Stimulated activated CD8-positive, alpha-beta memory T cell treated with anti-CD3 and anti-CD28 coated beads, Interleukin-12 subunit alpha, Interleukin-12 subunit beta, amount 100 ng/mL, for 24 hours (primary cell): Measurements from ENCODE around the gene AFM.

ENCODE experiments used
- DNase-seq: peaks from one replicate; pipeline ENCODE4 v3.0.0-alpha.2; 2020; ENCODE audit errors: extremely low read depth

Gene AFM, protein sequence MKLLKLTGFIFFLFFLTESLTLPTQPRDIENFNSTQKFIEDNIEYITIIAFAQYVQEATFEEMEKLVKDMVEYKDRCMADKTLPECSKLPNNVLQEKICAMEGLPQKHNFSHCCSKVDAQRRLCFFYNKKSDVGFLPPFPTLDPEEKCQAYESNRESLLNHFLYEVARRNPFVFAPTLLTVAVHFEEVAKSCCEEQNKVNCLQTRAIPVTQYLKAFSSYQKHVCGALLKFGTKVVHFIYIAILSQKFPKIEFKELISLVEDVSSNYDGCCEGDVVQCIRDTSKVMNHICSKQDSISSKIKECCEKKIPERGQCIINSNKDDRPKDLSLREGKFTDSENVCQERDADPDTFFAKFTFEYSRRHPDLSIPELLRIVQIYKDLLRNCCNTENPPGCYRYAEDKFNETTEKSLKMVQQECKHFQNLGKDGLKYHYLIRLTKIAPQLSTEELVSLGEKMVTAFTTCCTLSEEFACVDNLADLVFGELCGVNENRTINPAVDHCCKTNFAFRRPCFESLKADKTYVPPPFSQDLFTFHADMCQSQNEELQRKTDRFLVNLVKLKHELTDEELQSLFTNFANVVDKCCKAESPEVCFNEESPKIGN

GRCh38 chr4:73481358-73481757, at the start of gene AFM:
Gene AFM, plus strand, starts transcription at chr4:73481745. Its CDS starts 31 bp downstream, at chr4:73481776.
- no peak for DNase-seq

GRCh38 chr4:73431813-73432168, 49.8 kb upstream of the AFM start:
- no peak for DNase-seq

- DNase-seq, result no peak
These were observed 49.2 kb upstream of the AFM start for GRCh38 chr4:73432169-73433000.

DNA sequence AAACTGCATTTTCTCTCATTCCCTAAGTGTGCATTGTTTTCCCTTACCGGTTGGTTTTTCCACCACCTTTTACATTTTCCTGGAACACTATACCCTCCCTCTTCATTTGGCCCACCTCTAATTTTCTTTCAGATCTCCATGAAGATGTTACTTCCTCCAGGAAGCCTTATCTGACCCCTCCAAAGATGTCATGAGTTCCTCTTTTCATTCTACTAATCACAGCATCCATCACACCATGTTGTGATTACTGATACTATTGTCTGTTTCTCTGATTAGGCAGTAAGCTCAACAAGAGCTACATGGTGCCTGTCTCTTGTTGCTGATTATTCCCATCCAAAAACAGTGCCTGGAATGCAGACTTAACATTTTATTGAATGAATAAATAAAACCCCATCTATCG, 48.4 kb upstream of the AFM start:
- no peak for DNase-seq

GRCh38 chr4:73434311-73434710, 47.2 kb upstream of the AFM start:
- no peak for DNase-seq

GRCh38 chr4:73435984-73436383, 45.6 kb upstream of the AFM start, which contains the start of gene AFP:
Gene AFP, plus strand, starts transcription at chr4:73436221. Its CDS starts 42 bp downstream, at chr4:73436263.
- DNase-seq, result no peak

- DNase-seq, result no peak
These were observed 44.6 kb upstream of the AFM start for GRCh38 chr4:73436674-73437557.

GRCh38 chr4:73437558-73437956, 44.0 kb upstream of the AFM start:
- no peak for DNase-seq

GRCh38 chr4:73438048-73438447, 43.5 kb upstream of the AFM start:
- no peak for DNase-seq

DNA sequence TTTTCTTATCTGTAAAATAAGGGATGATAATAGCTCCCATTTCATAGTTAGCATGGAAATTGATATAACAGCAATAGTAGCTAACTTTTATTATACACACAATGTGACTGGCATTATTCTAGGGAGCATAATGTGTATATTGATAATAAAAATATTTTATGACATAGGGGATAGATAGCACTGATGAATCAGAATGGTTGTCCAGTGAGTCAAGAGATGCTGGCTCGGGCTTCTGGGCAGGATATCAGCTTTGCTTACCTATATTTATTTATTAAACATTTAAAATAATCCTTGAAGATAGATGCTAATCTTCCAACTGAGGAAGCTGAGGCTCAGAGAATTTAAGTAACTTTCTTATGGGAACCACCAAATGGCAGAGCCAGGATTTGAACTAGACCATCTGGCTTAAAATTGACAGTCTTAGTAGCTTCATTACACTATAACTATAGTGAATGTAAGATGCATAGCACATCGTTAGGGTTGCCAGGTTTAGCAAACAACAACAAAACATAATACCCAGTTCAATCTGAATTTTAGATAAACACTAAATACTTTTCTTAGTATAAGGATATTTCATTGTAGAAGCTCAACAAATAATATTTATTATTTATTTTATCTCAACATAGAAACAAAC, 42.8 kb upstream of the AFM start:
- DNase-seq, result no peak

DNA sequence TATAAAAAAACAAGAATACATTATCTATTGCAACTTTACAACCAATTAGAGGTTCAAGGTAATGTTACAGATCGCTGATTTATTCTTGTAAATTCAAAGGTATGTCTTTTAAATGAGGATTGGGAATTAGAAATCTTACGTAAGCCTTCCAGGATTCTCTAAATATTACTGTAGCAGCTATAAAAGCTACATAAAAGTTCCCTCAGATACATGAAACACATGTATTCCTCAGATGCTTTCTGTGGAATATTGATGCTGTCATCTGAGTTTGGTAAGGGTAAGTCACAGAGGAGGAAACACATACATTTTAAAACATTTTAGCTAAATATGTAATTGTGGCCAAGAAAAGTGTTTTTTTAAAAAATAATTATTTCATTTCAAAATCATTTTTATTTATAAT, 42.1 kb upstream of the AFM start:
- DNase-seq, result no peak

DNA sequence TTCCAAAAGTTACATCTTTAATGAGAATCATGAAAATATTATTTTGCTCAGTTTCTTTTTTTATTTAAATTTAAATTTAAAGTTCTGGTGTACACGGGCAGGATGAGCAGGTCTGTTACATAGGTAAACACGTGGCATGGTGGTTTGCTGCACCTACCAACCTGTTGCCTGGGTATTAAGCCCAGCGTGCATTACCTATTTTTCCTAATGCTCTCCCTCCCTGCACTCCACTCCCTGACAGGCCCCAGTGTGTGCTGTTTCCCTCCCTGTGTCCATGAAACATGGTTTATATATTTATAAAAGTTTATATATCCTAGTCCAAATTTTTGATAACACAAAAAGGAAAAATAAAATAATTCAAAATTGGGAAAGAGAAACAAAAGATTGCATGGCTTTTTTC, 41.6 kb upstream of the AFM start:
- DNase-seq, result no peak

- DNase-seq, result no peak
These were observed 40.9 kb upstream of the AFM start for GRCh38 chr4:73440653-73441052.

DNA sequence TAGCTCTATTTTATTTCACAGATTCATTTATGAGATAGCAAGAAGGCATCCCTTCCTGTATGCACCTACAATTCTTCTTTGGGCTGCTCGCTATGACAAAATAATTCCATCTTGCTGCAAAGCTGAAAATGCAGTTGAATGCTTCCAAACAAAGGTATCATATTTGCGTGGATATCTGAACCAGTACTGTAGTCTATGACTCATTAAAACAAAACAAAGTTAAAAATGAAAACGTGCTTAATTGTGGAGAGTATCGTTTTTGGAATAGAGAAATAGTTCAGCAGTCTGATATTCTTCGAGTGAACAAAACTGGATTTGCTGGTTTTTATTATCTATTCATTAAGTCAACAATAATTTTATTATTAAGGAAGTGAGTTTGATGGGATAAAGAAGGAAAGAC, 39.3 kb upstream of the AFM start:
- DNase-seq, result no peak

GRCh38 chr4:73443224-73443623, 38.3 kb upstream of the AFM start:
- DNase-seq, result no peak

- no peak for DNase-seq
These were observed 35.9 kb upstream of the AFM start for GRCh38 chr4:73445383-73446335.

GRCh38 chr4:73446336-73446938, 35.1 kb upstream of the AFM start:
- no peak for DNase-seq

GRCh38 chr4:73447671-73448070, 33.9 kb upstream of the AFM start:
- no peak for DNase-seq

- DNase-seq, result no peak
These were observed 32.9 kb upstream of the AFM start for GRCh38 chr4:73448448-73449203.
